Cardiac septum (tissue), 1 donor: ENCODE data around the gene PCDHB14. TPM values are rescaled to one million over a fixed set of nuclear protein-coding genes. Genes with fewer than 3 reads are reported as not detected.

Source experiments
- DNase-seq: peaks from one replicate; pipeline ENCODE4 v3.0.0-alpha.2; 2020; ENCODE audit warnings: low spot score
- intact Hi-C: fragments of 100-400 bp; cut with DNase I; formaldehyde crosslinking; loops from one replicate; pipeline ENCODE4 v1.14.0; 2022
- total RNA-seq: library from RNA; stranded (reverse); fragmentation: NEBNext Ultra II Directional; extraction: Animal tissue kit (Norgen Biotek cat#: 25700); gene quantifications from one replicate; pipeline ENCODE4 v1.2.1, GENCODE V29; 2021
- donor health status: DM: no; HTN: no; CAD: no.

The PCDHB14 gene
- total RNA-seq, 1 donor from 2014 or later = 4.4 TPM

GRCh38 chr5:141258948-141259347 lies 35.8 kb downstream of the PCDHB14 start:
- intact Hi-C loops = no loop called here
- DNase-seq = no peak

- intact Hi-C loops = no loop called here
- DNase-seq = no peak
These were observed 37.5 kb downstream of the PCDHB14 start for GRCh38 chr5:141260458-141261237.

- intact Hi-C loops = no loop called here
- no peak for DNase-seq
These were observed 38.0 kb downstream of the PCDHB14 start for GRCh38 chr5:141261238-141261546.

- intact Hi-C loops = no loop called here
These were observed 46.1 kb downstream of the PCDHB14 start for GRCh38 chr5:141269195-141269594.

GRCh38 chr5:141272906-141273305 lies 49.8 kb downstream of the PCDHB14 start:
- intact Hi-C loops = no loop called here
- DNase-seq = no peak

More at GRCh38 chr5:141269195-141269594, 46.1 kb downstream of the PCDHB14 start:
- DNase-seq = no peak

Other genes with a start within 250 kb of the PCDHB14 start
- gene PCDHB1, start 172.0 kb upstream of the PCDHB14 start, total RNA-seq = not detected
- 2.4 TPM for gene PCDHB2, start 128.7 kb upstream of the PCDHB14 start, total RNA-seq
- 1.4 TPM for gene PCDHB3, start 122.9 kb upstream of the PCDHB14 start, total RNA-seq
- gene PCDHB4, start 101.5 kb upstream of the PCDHB14 start, total RNA-seq = 1.3 TPM
- gene PCDHB5, start 88.1 kb upstream of the PCDHB14 start, total RNA-seq = 3.2 TPM
- 0.57 TPM for gene PCDHB6, start 73.3 kb upstream of the PCDHB14 start, total RNA-seq
- 0.67 TPM for gene PCDHB7, start 50.7 kb upstream of the PCDHB14 start, total RNA-seq
- 2.3 TPM for gene PCDHB8, start 45.6 kb upstream of the PCDHB14 start, total RNA-seq
- 2.2 TPM for gene PCDHB16, start 41.0 kb upstream of the PCDHB14 start, total RNA-seq
- 1.3 TPM for gene PCDHB9, start 36.2 kb upstream of the PCDHB14 start, total RNA-seq
- 0.94 TPM for gene PCDHB10, start 31.0 kb upstream of the PCDHB14 start, total RNA-seq
- 1.9 TPM for gene PCDHB11, start 23.7 kb upstream of the PCDHB14 start, total RNA-seq
- gene PCDHB12, start 14.6 kb upstream of the PCDHB14 start, total RNA-seq = 1.1 TPM
- gene PCDHB13, start 9.4 kb upstream of the PCDHB14 start, total RNA-seq = 4.8 TPM
- 9.9 TPM for gene PCDHB15, start 22.1 kb downstream of the PCDHB14 start, total RNA-seq
- gene SLC25A2, start 80.7 kb downstream of the PCDHB14 start, total RNA-seq = not detected
- 116 TPM for gene TAF7, start 97.4 kb downstream of the PCDHB14 start, total RNA-seq
- gene PCDHGA1, start 107.2 kb downstream of the PCDHB14 start, total RNA-seq = 4.6 TPM
- 17.3 TPM for gene PCDHGA2, start 115.4 kb downstream of the PCDHB14 start, total RNA-seq
- gene PCDHGA3, start 120.5 kb downstream of the PCDHB14 start, total RNA-seq = 22.9 TPM
- gene PCDHGB1, start 126.8 kb downstream of the PCDHB14 start, total RNA-seq = 12.6 TPM
- gene PCDHGA4, start 131.7 kb downstream of the PCDHB14 start, total RNA-seq = 15.6 TPM
- 16.2 TPM for gene PCDHGB2, start 136.7 kb downstream of the PCDHB14 start, total RNA-seq
- 9.7 TPM for gene PCDHGA5, start 140.8 kb downstream of the PCDHB14 start, total RNA-seq
- 14.2 TPM for gene PCDHGB3, start 146.9 kb downstream of the PCDHB14 start, total RNA-seq
- 11.5 TPM for gene PCDHGA6, start 150.5 kb downstream of the PCDHB14 start, total RNA-seq
- 11.8 TPM for gene PCDHGA7, start 159.4 kb downstream of the PCDHB14 start, total RNA-seq
- gene PCDHGB4, start 164.4 kb downstream of the PCDHB14 start, total RNA-seq = 12.5 TPM
- gene PCDHGA8, start 169.3 kb downstream of the PCDHB14 start, total RNA-seq = 14.0 TPM
- 13.9 TPM for gene PCDHGB5, start 174.6 kb downstream of the PCDHB14 start, total RNA-seq
- 9.6 TPM for gene PCDHGA9, start 179.4 kb downstream of the PCDHB14 start, total RNA-seq
- gene PCDHGB6, start 184.7 kb downstream of the PCDHB14 start, total RNA-seq = 11.9 TPM
- gene PCDHGA10, start 189.6 kb downstream of the PCDHB14 start, total RNA-seq = 11.0 TPM
- gene PCDHGB7, start 194.3 kb downstream of the PCDHB14 start, total RNA-seq = 16.4 TPM
- gene PCDHGA11, start 197.7 kb downstream of the PCDHB14 start, total RNA-seq = 9.6 TPM
- gene PCDHGA12, start 207.2 kb downstream of the PCDHB14 start, total RNA-seq = 10.3 TPM